Myocyte (in vitro differentiated cells): ENCODE data around the gene RNASEH2A. TPM values are rescaled to one million over a fixed set of nuclear protein-coding genes. Genes with fewer than 3 reads are reported as not detected.
"Not testable (repeated sequence)": the region's sequence is repeated elsewhere in the genome, so short reads cannot be mapped to it uniquely, and the experiment has no call there.

Experiments used
- DNase-seq: peaks from one replicate; pipeline ENCODE4 v3.0.0-alpha.2; 2012; ENCODE audit warnings: low read depth
- total RNA-seq: library from RNA; depleted of rRNA; stranded (reverse); fragments of >200 nt; gene quantifications from 2 replicates; pipeline ENCODE4 v1.2.3, GENCODE V29; 2014

RNASEH2A gene
- total RNA-seq, 1 donor from 2014 or later, result 3.5 TPM

DNA sequence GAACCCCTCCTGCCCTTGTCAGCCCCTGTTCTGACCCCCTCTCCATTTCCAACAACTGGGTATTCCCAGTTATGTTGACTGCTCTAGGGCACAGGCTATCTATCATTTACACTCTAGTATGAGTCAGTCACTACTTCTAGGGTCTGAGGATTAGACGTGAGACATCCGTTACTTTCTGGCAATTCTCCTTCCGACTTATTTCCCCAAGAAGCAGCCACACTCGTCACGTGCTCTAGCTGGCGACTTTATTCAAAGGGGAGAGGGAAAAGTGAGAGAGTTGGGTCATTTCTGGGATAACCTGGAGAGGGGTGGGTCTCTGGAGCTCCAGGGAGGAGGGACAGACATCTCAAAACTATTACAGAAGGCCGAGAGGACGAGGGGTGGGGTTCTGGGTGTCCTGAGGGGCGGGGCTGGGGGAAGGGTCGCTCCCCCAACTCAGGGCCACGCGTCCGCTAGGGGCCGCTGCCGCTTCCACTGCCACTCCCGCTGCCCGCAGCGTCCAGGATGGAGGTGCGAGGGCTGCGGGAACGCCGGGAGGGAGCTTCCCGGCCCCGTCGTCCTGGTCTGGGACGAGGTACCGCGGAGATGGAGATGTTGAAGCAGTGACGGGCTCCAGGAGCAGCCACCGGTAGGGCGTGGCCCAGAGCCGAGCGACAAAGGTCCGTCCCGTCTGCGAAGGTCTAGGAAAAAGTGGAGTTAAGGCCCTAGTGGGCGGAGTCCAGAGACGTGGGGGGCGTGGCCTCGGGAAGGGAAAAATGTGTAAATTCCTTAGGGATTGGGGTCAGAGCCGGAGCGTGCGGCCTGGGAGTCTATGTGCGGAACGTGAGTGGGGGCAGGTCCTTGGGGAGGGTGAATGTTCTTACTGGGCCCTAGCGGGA lies 19.1 kb downstream of the RNASEH2A start:
- DNase-seq, result no peak

DNA sequence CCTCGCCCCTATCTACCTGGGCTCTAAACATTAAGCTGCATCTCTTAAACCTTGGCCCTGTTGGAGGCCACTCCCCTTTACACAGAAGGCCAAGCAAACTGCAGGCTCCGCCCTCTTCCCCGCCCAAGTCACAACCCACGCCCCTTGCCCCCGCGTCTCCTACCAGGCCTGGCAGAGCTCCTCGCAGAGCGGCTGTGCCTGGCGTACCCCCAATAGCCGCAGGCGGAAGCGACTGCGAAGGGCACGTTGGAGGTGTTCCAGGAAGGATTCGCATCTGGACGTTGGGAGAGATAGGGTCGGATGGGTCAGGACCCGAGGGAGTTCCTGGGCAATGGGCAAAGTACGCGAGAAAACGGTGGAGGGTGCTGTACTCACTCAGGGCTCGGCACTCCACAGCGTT lies 22.1 kb downstream of the RNASEH2A start:
- no peak for DNase-seq

DNA sequence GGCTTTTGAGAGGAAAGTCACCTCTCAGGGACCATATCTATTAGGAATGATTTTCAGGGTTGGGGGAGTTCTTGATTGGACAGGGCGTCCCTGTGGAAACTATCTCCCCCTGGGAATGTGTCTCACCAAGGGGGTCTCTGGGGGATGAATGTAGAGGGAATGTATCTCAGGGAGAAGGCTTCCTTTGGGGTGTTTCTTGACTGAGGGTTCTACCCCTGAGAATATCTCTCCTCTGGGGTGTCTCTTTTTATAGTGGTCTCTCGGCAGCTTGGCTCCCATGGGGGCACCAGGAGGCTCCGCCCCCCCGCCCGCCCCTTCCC lies 27.0 kb downstream of the RNASEH2A start:
- DNase-seq, result no peak

DNA sequence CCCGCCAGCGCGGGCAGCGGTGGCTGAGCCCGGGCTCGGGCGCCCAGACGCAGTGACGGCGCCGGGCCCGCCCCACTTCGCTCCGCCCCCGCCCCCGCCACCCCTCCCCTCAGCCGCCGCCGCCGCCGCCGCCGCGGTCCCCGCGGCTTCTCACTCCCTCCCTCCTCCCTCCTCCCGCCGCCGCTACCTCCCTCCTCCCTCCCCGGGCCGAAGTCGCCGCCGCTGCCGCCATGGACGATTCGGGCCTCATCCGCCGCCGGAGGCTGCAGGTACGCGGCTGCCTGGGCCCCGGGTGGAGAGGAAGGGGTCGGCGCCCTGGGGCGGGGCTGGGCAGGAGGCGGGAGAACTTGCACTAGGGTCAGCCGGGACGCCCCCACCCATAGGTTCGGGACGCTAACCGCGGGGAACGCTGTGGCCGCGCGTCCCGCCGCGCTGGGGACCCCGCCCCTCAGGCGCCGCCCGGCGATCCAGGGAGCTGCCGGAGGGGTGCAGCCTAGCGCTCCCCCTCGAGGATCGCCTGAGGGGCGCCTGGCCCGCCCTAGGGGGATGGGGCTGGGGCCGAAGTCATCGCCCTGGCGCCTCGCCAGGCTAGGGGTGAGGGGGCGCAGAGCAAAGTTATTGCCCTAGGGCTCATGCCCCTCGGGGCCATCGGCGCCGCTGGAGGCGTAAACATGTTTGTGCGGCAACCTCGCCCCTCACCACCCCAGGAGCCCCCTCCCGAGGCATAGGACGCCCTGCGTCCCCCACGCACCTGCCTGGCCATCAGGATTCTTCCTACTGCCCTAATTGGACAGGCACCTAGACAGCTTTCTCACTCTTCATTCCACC lies 27.6 kb downstream of the RNASEH2A start:
- DNase-seq, result no peak

DNA sequence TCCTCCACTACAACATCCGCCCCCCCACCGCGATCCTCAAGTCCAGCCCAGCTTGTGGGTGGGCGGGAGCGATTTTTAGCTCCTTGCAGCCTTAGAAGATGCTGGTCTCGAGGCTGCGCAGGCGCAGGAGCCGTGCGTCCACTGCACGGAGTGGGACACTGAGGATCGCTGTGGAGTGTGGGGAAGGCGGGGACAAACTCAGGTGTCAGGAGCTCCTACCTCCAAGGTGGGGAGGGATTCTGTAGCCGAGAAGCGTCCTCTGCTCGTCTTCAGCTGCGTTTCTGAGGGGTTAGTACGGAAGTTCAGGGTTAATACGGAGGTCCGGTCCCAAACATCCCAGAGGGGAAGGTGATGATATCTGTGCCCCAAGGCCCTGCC lies 28.2 kb downstream of the RNASEH2A start, which contains the start of gene RTBDN:
TSS of gene RTBDN (minus strand) at position 14 of the 378 bp plus-strand sequence. CDS start 4,600 bp downstream, outside the sequence.
- DNase-seq, result no peak

DNA sequence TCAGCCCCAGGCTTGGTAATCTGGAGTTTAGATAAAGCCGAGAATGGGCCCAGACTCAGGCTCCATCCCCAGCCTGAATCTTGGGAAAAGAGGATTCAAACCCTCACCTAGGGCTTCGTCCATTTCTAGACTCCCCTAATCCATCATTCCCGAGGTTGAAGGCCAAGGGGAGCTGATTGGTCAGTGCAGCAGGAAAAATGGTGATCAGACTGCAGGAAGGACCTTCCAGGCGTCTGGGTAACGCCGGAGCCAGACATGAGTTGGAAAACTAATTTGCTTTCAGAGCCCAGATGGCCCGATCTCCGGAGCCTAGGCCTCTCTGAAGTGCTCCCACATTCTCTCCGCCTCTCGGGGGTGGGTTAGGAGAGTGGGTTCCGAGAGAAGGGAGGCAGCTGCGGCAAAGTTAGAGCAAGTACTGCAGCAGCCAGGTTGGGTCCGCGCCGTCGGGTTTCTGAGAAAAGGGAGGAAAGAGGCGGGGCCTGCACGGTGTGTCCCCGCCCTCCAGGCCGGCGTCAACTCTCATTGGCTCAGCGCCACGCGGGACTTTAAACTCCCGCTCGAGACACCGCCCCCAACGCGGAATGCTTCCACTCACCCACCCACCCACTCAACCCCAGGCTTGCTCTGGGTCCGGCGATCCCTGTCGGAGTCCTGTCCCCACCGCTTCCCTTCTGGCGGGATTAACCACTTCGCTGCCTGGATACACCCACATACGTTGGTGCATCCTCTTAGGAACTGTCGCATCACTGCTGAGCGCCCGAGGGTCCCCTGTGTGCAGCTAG lies 28.8 kb downstream of the RNASEH2A start:
- DNase-seq, result no peak

DNA sequence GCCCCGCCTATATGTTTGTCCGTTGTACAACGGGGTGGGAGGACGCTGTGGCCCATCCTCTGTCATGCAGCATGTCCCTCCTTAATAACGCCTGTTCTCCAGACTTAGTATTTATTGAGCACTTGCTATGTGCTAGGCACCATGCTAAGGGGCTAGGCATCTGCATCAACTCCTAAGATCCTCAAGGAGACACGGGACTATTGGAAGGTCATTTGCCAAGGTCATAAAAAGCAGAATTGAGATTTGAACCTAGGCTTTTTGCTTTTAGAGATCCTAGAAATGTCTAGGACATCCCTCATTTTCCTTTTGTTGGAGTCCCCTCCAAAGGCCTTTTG lies 30.1 kb downstream of the RNASEH2A start:
- no peak for DNase-seq

DNA sequence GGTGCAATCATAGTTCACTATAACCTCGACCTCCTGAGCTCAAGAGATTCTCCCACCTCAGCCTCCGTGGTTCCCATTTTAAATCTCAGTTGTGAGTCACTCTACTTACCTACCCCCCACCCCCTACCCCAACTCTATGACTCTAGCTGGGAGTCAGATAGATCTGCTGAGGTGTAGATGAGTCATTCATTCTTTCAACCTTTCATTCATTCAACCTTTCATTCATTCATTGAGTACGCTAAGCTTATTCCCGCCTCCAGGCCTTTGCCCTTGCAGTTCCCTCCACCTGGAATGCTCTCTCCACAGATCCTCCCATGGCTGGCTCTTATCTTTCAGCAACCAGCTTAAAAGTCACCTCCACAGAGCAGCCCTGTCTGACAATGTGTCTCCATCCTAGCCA lies 30.8 kb downstream of the RNASEH2A start:
- DNase-seq, result no peak

DNA sequence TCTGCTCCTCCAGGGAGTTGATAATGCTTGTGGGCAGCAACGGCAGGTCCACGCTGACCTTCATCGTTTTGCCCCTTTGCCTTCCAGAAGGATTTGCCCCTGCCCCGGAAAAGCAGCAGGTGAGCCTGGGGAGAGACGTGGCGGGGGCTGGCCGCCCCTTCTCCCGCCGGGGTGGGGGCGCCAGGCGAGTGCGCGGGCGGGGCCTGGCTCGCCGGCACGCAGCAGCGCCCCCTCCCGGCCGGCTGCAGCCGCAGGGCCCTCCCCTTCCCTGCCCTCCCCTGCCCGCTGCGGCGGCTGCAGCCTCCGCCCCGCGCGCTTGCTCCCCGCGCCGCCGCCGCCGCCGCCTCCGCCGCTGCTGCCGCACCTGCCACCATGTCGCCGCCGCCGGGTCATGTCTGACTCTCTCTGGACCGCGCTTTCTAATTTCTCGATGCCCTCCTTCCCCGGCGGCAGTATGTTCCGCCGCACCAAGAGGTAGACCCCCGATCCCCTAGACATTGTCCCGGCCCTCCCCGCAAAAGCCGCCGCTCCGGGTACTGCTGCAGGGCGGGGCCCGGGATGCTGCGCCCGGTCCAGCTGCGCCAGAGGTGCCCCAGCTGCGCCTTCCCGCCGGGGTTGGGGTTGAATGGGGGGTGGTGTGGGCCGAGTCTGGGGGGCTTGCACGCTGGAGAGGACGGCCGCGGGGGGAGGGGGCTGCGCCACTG lies 31.9 kb downstream of the RNASEH2A start, which contains the start of gene MAST1:
TSS of gene MAST1 (plus strand) at position 334 of the 704 bp plus-strand sequence. CDS start at position 392, 58 bp downstream.
- peak; percentile 39 for DNase-seq

DNA sequence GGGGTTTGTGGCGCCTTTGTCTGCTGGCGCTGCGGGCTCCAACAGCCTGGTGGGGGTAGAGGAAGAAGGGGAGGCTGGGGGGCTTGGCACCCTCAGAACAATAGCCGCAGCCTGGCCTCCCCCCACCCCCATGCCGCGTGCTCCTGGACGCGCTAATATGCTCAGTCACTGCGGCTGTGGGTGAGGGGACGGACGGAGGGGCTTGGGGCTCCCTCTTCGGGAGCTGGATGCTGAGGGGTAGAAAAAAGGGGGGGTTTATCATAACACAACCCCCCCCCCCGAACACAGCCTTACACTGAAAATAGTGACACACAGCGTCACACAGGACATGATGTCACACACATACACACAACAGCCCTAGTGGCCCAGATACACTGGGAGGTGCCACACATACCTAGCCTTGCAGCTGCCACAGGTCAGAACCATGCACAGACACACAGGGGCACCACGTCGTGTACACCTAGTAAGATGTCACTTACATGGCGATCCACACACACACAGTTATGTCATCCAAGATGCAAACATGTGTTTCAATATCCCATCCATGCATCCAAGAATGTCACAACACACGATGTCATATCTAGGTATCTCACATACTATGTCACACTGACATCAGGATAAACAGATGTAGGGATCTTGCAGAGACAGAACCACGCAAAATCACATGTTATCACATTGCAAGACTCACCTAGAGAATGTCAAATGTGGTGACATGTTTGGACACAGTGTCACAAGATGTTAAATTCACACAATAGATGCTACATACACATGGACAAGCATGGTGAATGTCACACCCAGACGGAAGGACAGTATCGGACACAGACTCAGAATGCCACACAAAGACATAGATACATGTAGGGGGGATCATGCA lies 32.7 kb downstream of the RNASEH2A start:
- no peak for DNase-seq

DNA sequence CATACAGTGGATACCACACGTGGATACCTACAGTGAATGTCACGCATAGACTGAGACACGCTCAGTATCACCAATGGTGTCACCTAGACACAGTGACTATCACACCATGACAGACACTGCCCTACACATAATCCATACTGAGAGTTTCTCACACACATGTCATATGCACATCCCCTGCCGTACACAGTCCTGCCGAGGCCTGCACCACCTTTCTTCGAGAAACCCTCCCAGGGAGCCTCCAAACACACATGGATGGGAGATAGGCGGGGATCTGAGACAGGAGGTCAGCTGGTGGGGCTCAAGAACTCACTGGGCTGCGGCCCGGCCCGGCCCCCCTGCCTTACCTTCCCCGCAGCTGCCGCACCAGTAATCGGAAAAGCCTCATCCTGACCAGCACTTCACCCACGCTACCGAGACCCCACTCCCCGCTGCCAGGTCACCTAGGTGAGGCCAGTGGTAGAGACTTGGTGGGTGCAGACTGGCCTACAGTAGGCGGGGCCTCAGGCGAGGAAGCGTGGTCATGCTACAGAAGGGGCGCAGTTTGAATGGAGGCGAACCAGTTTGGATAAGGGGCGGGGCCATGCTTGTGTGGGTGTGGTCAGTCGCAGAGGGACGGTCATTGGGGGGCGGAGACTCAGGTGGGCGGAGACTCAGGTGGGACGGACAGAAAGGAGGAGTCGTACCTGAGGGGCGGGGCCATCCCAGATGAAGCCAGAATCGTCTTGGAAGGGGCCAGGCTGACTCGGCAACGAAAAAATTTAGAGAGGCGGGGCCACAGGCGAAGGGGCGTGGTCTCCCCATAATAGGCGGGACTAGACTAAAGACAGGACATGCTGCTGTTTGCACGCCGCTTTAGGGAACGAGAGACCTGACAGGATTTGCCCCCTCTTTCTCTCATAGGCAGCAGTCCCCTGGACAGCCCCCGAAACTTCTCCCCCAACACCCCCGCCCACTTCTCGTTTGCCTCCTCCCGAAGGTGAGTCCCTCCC lies 34.0 kb downstream of the RNASEH2A start:
- DNase-seq, result no peak

DNA sequence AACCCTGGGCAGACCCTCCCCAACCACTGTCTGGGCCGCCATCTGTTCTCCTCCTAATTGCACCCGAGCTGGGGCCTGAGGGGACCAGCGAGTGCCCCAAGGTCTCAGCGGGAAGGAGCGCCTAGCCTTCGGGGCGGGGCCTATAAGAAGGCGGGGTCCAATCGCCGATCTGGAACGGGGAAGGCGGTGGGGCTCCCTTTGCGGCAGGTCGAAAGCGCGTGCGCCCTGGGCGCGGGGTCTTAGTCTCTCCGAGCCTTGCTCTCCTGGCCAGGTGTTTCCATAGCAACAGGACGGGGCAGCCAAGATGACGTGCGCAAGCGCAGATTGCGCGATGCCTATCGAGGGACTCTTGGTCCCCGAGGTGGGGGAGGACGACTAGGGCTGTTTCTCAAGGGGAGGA lies 34.7 kb downstream of the RNASEH2A start:
- no peak for DNase-seq

DNA sequence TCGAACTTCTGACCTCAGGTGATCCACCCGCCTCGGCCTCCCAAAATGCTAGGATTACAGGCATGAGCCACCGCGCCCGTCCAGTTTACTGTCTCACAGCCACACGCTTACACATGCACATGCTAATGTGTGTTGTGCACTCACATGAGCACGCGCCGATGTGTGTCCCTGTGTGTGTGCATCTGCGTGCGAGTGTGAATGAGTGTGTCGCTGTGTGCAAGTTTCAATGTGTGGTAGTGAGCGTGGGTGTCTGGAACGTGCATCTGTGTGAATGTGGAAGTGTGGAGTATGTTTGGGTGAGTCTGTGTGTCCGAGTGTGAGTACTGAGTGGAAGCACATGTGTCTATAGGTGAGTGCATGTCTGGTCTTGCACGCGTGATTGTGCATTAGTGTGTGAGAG lies 36.1 kb downstream of the RNASEH2A start:
- DNase-seq, result no peak

DNA sequence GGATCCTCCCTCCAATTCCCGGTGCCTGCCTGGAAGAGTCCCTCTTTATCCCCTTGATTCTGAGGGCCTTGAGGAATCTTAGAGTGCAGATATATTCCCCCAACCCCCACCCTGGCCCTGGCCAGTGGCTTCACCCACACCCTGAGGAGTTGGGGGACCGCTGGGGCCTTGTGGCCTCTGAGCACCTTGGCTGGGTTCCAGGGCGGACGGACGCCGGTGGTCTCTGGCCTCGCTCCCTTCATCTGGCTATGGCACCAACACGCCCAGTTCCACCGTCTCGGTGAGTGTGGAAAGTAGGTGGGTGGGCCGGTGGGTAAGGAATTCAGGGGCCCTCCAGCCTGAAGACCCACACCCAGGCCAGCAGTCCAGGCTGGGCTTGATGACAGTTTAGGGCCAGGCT lies 36.9 kb downstream of the RNASEH2A start:
- DNase-seq, result no peak

DNA sequence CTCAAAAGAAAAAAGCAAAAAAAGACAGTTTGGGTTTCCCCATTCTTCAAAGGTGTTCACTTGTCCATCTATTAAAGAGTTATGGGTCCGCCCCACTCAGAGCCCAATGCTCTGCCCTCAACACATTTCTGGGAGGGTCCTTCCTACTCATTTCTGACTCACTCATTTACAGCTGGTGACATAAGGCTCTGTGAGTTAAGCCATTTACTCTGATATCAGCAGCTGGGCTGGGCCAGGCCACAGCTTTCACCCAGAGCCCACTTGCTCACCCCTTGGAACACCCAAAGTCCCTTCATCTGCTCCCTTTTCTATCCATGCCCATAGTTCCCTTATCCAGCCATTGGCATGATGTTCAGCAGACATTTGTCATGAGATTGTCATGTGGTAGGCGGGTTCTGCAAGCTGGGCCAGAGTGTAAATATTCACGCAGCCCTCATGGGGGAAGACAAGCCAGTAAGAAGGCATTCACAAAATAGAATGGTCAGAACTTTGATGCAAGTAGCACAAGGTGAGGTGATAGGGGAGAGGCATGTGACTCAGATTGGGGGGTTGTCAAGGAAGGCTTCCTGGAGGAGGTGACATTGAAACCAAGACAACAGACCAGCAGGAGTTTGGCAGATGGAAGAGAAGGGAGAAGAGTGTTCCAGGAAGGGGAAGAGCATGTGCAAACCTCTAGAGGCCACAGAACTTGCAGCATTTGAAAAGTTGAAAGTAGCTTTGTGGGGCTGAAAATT lies 37.8 kb downstream of the RNASEH2A start:
- DNase-seq, result no peak

DNA sequence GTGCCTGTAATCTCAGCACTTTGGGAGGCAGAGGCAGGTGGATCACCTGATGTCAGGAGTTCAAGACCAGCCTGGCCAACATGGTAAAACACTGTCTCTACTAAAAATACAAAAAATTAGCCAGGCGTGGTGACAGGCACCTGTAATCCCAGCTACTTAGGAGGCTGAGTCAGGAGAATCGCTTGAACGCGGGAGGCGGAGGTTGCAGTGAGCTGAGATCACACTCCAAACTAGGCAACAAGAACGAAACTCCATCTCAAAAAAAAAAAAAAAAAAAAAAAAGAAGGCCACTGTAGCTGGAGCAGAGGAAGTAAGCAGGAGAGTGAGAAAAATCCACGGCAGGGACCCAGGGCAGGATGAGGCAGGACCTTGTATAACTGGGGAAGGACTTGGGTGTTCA lies 40.2 kb downstream of the RNASEH2A start:
- not testable (repeated sequence) for DNase-seq

DNA sequence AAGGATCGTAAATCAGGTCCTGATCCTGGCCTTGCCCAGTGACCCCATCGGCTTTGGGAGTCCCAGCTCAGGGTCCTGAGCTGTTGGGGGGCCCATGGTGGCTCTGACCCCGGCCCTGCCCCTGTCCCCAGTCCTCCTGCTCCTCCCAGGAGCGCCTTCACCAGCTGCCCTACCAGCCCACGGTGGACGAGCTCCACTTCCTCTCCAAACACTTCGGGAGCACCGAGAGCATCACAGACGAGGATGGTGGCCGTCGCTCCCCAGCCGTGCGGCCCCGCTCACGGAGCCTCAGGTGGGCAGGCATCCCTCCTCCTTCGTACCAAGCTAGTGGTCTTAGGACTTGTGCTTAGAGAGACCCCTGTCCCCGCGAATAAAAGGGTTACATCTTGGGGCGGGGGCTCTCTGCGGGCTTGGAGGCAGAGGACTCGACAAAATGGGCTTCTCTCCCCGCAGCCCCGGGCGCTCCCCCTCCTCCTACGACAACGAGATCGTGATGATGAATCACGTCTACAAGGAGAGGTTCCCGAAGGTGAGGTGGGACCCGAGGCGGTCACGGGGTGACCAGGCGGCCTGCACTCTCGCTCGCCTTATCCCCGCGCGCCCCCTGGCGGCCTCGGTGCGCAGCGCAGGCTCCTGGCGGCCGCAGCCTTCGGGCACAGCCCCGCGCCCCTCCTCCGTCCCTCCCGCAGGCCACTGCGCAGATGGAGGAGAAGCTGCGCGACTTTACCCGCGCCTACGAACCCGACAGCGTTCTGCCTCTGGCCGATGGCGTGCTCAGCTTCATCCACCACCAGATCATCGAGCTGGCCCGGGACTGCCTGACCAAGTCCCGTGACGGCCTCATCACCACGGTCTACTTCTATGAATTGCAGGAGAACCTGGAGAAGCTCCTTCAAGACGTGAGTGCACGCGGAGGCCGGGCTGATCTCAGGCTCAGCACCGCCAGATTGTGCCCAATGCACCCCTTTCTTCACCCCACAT lies 41.1 kb downstream of the RNASEH2A start:
- peak; percentile 80 for DNase-seq
